ENCODE measurements around the gene APIP. TPM values are rescaled to one million over a fixed set of nuclear protein-coding genes. Genes with fewer than 3 reads are reported as not detected.

APIP gene
- total RNA-seq, 4 donors from 2014 or later = 30.0 to 36.9 (median 35.6) TPM

DNA sequence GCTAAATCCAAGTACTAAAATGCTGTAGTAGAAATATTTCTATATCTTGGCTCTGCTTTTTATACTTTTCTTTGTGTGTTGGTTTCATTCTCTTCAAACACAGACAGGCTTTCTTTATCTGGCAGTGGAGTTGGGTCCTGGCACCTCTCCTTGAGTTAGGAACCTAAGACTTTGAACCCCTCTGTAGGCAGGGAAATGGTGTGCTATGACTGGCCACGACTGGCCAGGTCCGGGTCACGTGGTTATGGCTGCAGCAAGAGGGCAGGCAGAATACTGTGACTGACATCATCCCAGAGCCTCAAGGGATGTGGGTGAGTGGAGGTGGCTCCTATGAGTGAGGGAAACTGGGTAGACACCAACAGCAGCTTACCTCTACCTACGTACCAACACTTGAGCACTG lies 42.0 kb downstream of the APIP start:
- no peaks in the 10 kb centered on the region for H3K9me3 ChIP-seq
- intact Hi-C loops (cut with DNase I) = no loop called here
- no peak overlapping the region for H3K4me3 ChIP-seq
- 95% methylated on average over 4 of the region's 4 CpGs for WGBS
- no peak overlapping the region for H3K27ac ChIP-seq (replicated peaks in 1 of 4)
- no peaks in the 10 kb centered on the region for H3K27me3 ChIP-seq
- peaks cover 0 to 15% (median 0%) of the 10 kb centered on the region in 4 donors for H3K36me3 ChIP-seq
- TF ChIP-seq POLR2A (IDR thresholded peaks at IDR 0.05; ENCODE audit: low read depth) = no peak
- TF ChIP-seq, protein P1, sequence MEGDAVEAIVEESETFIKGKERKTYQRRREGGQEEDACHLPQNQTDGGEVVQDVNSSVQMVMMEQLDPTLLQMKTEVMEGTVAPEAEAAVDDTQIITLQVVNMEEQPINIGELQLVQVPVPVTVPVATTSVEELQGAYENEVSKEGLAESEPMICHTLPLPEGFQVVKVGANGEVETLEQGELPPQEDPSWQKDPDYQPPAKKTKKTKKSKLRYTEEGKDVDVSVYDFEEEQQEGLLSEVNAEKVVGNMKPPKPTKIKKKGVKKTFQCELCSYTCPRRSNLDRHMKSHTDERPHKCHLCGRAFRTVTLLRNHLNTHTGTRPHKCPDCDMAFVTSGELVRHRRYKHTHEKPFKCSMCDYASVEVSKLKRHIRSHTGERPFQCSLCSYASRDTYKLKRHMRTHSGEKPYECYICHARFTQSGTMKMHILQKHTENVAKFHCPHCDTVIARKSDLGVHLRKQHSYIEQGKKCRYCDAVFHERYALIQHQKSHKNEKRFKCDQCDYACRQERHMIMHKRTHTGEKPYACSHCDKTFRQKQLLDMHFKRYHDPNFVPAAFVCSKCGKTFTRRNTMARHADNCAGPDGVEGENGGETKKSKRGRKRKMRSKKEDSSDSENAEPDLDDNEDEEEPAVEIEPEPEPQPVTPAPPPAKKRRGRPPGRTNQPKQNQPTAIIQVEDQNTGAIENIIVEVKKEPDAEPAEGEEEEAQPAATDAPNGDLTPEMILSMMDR (IDR thresholded peaks at IDR 0.05) = no peak
- TF ChIP-seq EP300 (IDR thresholded peaks at IDR 0.05) = no peak
- no peak for TF ChIP-seq POLR2AphosphoS5 (IDR thresholded peaks at IDR 0.05)
- DNase-seq (ENCODE audit: extremely low spot score) = no peak
- H3K4me1 ChIP-seq = no peaks in the 10 kb centered on the region

DNA sequence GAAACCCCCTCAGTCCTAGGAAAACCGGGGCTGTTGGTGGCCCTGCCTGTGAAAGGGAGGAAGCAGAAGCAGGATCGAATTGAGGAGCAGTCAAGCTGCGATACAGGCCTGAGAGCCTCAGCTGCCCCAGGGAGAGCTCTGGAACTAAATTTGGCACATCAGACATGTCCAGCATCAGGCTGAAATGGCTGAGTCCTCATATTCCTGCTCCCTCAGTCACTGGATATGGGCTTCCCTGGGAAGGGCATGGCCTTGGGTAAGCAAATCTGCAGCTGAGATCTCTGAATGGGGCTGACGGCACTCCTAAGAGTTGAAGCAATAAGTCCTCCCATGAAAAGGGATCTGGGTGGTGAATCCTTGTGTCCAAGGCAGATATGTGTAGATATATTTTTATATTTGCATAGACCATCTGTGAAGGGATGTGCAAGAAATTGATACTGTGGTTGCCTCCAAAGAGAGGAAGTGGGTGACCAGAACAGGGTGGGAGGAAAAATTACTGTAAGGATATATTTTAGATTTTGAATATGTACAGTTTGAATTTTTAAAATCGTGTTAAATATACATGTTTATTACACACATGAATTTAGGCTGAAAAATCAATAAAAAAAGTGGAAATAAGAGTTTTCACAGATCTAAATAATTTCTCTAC lies 45.5 kb downstream of the APIP start:
- no peaks in the 10 kb centered on the region for H3K4me1 ChIP-seq
- WGBS = 92% methylated on average over 5 of the region's 5 CpGs
- no peak overlapping the region for H3K4me3 ChIP-seq
- H3K36me3 ChIP-seq = peaks cover 0 to 15% (median 0%) of the 10 kb centered on the region in 4 donors
- intact Hi-C loops (cut with DNase I) = no loop called here
- no peak overlapping the region for H3K27ac ChIP-seq (replicated peaks in 1 of 4)
- no peaks in the 10 kb centered on the region for H3K9me3 ChIP-seq
- H3K27me3 ChIP-seq = no peaks in the 10 kb centered on the region
- no peak for TF ChIP-seq POLR2AphosphoS5 (IDR thresholded peaks at IDR 0.05)
- TF ChIP-seq, protein P1 (IDR thresholded peaks at IDR 0.05) = no peak
- no peak for TF ChIP-seq EP300 (IDR thresholded peaks at IDR 0.05)
- no peak for DNase-seq (ENCODE audit: extremely low spot score)

DNA sequence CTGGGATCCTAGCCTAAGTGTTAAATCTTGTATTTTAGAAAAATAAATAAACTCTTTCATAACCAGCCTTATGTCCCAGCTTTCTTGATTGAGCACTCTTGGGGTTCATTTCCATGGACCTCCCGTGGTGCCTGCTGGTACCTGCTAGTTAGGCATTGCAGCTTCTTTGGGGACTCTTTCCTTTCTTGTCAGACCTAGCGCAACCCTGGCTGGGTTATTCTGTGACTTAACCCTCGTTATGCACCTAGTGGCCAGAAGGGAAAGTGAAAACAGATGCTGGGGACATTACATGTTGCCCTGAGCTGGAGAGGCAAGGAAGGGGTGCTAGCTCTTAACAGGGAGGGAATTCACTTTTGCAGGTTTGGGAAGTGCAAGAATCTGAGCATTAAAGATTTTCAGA lies 46.8 kb downstream of the APIP start:
- intact Hi-C loops (cut with DNase I) = no loop called here
- WGBS = 77% methylated on average over 3 of the region's 3 CpGs
- H3K27me3 ChIP-seq = no peaks in the 10 kb centered on the region
- no peaks in the 10 kb centered on the region for H3K9me3 ChIP-seq
- H3K4me3 ChIP-seq = no peak overlapping the region
- no peak overlapping the region for H3K27ac ChIP-seq (replicated peaks in 1 of 4)
- H3K36me3 ChIP-seq = peaks cover 0 to 3% (median 0%) of the 10 kb centered on the region in 4 donors
- no peaks in the 10 kb centered on the region for H3K4me1 ChIP-seq
- DNase-seq (ENCODE audit: extremely low spot score) = no peak
- TF ChIP-seq EP300 (IDR thresholded peaks at IDR 0.05) (no peak), POLR2A (IDR thresholded peaks at IDR 0.05; ENCODE audit: low read depth) (no peak), POLR2AphosphoS5 (IDR thresholded peaks at IDR 0.05) (no peak)
- TF ChIP-seq, protein P1 (IDR thresholded peaks at IDR 0.05) = no peak

DNA sequence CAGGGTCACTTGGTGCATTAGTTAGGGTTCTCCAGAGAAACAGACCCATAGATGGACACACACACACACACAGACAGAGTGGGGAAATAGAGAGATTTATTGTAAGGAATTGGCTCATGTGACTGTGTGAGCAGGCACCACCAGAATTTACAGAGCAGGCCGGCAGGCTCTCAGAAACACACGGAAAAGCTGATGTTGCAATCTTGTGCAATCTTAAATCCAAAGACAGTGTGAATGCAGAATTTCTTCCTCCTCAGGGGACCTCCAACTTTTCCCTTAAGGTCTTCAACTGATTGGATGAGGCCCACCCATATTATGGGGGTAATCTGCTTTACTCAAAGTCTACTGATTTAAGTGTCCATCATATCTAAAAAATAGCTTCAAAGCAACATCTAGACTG lies 49.8 kb downstream of the APIP start:
- H3K27ac ChIP-seq (replicated peaks in 1 of 4) = no peak overlapping the region
- no peaks in the 10 kb centered on the region for H3K36me3 ChIP-seq
- no peaks in the 10 kb centered on the region for H3K9me3 ChIP-seq
- no peak for TF ChIP-seq EP300 (IDR thresholded peaks at IDR 0.05)
- no peak for TF ChIP-seq POLR2AphosphoS5 (IDR thresholded peaks at IDR 0.05)
- TF ChIP-seq, protein P1 (IDR thresholded peaks at IDR 0.05) = no peak
- TF ChIP-seq POLR2A (IDR thresholded peaks at IDR 0.05; ENCODE audit: low read depth) = no peak
- H3K27me3 ChIP-seq = no peaks in the 10 kb centered on the region
- no peaks in the 10 kb centered on the region for H3K4me1 ChIP-seq
- intact Hi-C loops (cut with DNase I) = no loop called here
- no peak overlapping the region for H3K4me3 ChIP-seq
- no peak for DNase-seq (ENCODE audit: extremely low spot score)
- 72% methylated on average over 2 of the region's 2 CpGs for WGBS

DNA sequence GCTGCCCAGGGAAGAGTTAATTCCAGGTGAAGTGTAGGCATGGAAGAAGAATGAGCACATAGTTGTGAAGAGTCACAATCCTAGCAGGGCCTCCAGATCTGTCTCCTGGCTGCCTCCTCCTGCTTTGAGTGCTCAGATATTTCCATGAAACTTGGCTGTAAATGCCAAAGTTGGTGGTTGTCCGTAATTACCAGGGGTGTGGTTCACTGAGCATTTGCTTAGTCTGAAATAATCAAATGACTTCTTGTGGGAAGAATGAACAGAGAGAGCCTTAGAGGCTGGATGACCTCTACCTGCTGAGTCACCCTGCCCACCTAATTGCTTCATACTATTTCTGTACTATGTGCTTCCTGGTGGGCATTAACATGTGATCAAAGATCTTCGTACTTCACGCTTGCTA lies 50.9 kb downstream of the APIP start:
- Histone ChIP-seq H3K4me3 (no peak overlapping the region), H3K27ac (replicated peaks in 1 of 4) (no peak overlapping the region), H3K27me3 (no peaks in the 10 kb centered on the region), H3K9me3 (no peaks in the 10 kb centered on the region), H3K4me1 (peaks cover 0 to 2% (median under 1%) of the 10 kb centered on the region in 4 donors), H3K36me3 (no peaks in the 10 kb centered on the region)
- DNase-seq (ENCODE audit: extremely low spot score) = no peak
- WGBS = 88% methylated on average over 3 of the region's 3 CpGs
- intact Hi-C loops (cut with DNase I) = no loop called here
- TF ChIP-seq POLR2AphosphoS5 (IDR thresholded peaks at IDR 0.05) (no peak), EP300 (IDR thresholded peaks at IDR 0.05) (no peak), POLR2A (IDR thresholded peaks at IDR 0.05; ENCODE audit: low read depth) (no peak)
- TF ChIP-seq, protein P1 (IDR thresholded peaks at IDR 0.05) = no peak
